Occipital lobe (tissue), 2 donors: ENCODE measurements around the gene PALB2. TPM values are rescaled to one million over a fixed set of nuclear protein-coding genes. Genes with fewer than 3 reads are reported as not detected.

Experiments
- DNase-seq: peaks from one replicate; lab custom pipeline; 2025; lab: John Stamatoyannopoulos, UW
- total RNA-seq: library from RNA; depleted of rRNA; stranded (reverse); fragments of >200 nt; gene quantifications from one replicate; pipeline ENCODE4 v1.2.3, GENCODE V29; 2014

The PALB2 gene
- total RNA-seq, result 12.0 TPM

- peak; percentile 91 for DNase-seq
Measured at GRCh38 chr16:23640931-23641765, at the start of gene PALB2, which contains the start of gene DCTN5. Gene PALB2 (minus strand): TSS chr16:23641310. CDS start chr16:23641157, 153 bp downstream. Gene DCTN5 (plus strand): TSS chr16:23641466. CDS start chr16:23641543, 77 bp downstream.

- no peak for DNase-seq
Measured at GRCh38 chr16:23689442-23690187, 48.5 kb upstream of the PALB2 start.

GRCh38 chr16:23687034-23687808 lies 46.1 kb upstream of the PALB2 start:
- no peak for DNase-seq

- DNase-seq, result no peak
Measured at GRCh38 chr16:23683487-23683886, 42.4 kb upstream of the PALB2 start.

GRCh38 chr16:23682181-23682580 lies 41.1 kb upstream of the PALB2 start:
- DNase-seq, result no peak

GRCh38 chr16:23679986-23680336 lies 38.9 kb upstream of the PALB2 start:
- no peak for DNase-seq

GRCh38 chr16:23679274-23679985 lies 38.3 kb upstream of the PALB2 start:
- no peak for DNase-seq

- DNase-seq, result peak; percentile 77
Measured at GRCh38 chr16:23678430-23679273, 37.5 kb upstream of the PALB2 start, which contains the start of gene PLK1. Gene PLK1 (plus strand): TSS chr16:23678889. CDS start chr16:23678933, 44 bp downstream.

- DNase-seq, result no peak
Measured at GRCh38 chr16:23676924-23677480, 35.9 kb upstream of the PALB2 start.

- no peak for DNase-seq
Measured at GRCh38 chr16:23673971-23674614, 33.0 kb upstream of the PALB2 start.

GRCh38 chr16:23670137-23670776 lies 29.1 kb upstream of the PALB2 start:
- no peak for DNase-seq

GRCh38 chr16:23668873-23669272 lies 27.8 kb upstream of the PALB2 start:
- DNase-seq, result no peak

GRCh38 chr16:23668225-23668624 lies 27.1 kb upstream of the PALB2 start:
- DNase-seq, result no peak

GRCh38 chr16:23667355-23667659 lies 26.2 kb upstream of the PALB2 start:
- DNase-seq, result no peak

- no peak for DNase-seq
Measured at GRCh38 chr16:23666571-23667354, 25.7 kb upstream of the PALB2 start.

- DNase-seq, result no peak
Measured at GRCh38 chr16:23663918-23664317, 22.8 kb upstream of the PALB2 start.

- no peak for DNase-seq
Measured at GRCh38 chr16:23651943-23652468, 10.9 kb upstream of the PALB2 start.
